MCF 10A (cell line): ENCODE measurements around the gene ARHGEF10L. TPM values are rescaled to one million over a fixed set of nuclear protein-coding genes. Genes with fewer than 3 reads are reported as not detected.

Experiments used
- BruUV-seq: library from RNA; stranded (reverse); fragments of 400-500 nt; replicated peaks from 2 replicates; lab custom pipeline; 2021; lab: Mats Ljungman, UMichigan
- CTCF ChIA-PET: fragments of 300-600 bp; sonication (Branson Sonifier 250); formaldehyde crosslinking; extraction: SDS; loops from one replicate; lab custom pipeline; 2021; ENCODE audit warnings: antibody characterized with exemption, inconsistent platforms; lab: Yijun Ruan, JAX
- POLR2A ChIA-PET: fragments of 300-600, 350-650 bp; sonication (Branson Sonifier 250); formaldehyde crosslinking; extraction: SDS; loops from one replicate; lab custom pipeline; 2020; ENCODE audit warnings: antibody characterized with exemption, inconsistent platforms; lab: Yijun Ruan, JAX
- DNase-seq: peaks from one replicate; pipeline ENCODE4 v3.0.0-alpha.2; 2018; ENCODE audit not compliant: unreplicated experiment
- H3K27ac Mint-ChIP-seq: one replicate; pipeline ENCODE4 v1.8.0; 2022; ENCODE audit warnings: mild to moderate bottlenecking, low read depth, mixed read lengths; ENCODE audit not compliant: unreplicated experiment
- H3K27me3 Mint-ChIP-seq: one replicate; pipeline ENCODE4 v1.8.0; 2022; ENCODE audit warnings: mixed read lengths; ENCODE audit not compliant: insufficient read depth, unreplicated experiment
- H3K36me3 Mint-ChIP-seq: one replicate; pipeline ENCODE4 v1.8.0; 2022; ENCODE audit warnings: mild to moderate bottlenecking, moderate library complexity, mixed read lengths; ENCODE audit not compliant: insufficient read depth, unreplicated experiment
- H3K4me1 Mint-ChIP-seq: one replicate; pipeline ENCODE4 v1.8.0; 2022; ENCODE audit warnings: mixed read lengths; ENCODE audit not compliant: insufficient read depth, unreplicated experiment
- H3K4me3 Mint-ChIP-seq: one replicate; pipeline ENCODE4 v1.8.0; 2022; ENCODE audit warnings: mild to moderate bottlenecking, moderate library complexity, mixed read lengths; ENCODE audit not compliant: unreplicated experiment
- H3K9me3 Mint-ChIP-seq: one replicate; pipeline ENCODE4 v1.8.0; 2022; ENCODE audit warnings: mixed read lengths; ENCODE audit not compliant: unreplicated experiment
- CTCF ChIP-seq: fragments of 200-600 bp; IDR thresholded peaks from one replicate; pipeline ENCODE4 v1.8.0; 2022; ENCODE audit warnings: antibody characterized with exemption, mild to moderate bottlenecking; ENCODE audit not compliant: unreplicated experiment
- intact Hi-C: fragments of 100-400 bp; cut with micrococcal nuclease; formaldehyde crosslinking; loops from 2 replicates; pipeline ENCODE4 v1.14.1; 2022
- total RNA-seq: library from RNA; stranded (reverse); gene quantifications from 2 replicates; pipeline ENCODE4 v1.2.3, GENCODE V29; 2022

Gene ARHGEF10L
- total RNA-seq, 1 experiment from 2014 or later = 5.0 TPM

GRCh38 chr1:17538428-17539117 is 925 bp upstream of the ARHGEF10L start:
- H3K27me3 Mint-ChIP-seq = no peaks in the 10 kb centered on the region
- intact Hi-C loops = no loop called here
- H3K9me3 Mint-ChIP-seq = no peaks in the 10 kb centered on the region
- TF ChIP-seq CTCF = no peak
- no TSS peak for BruUV-seq
- CTCF ChIA-PET = interaction anchor here (1.1 kb wide), 1 partner anchor 44 kb away, joined by 4 read pairs; no protein-coding TSS in a partner anchor
- no peaks in the 10 kb centered on the region for H3K36me3 Mint-ChIP-seq
- H3K4me1 Mint-ChIP-seq = peaks cover 5% of the 10 kb centered on the region
- POLR2A ChIA-PET = no interaction called here
- no peak for DNase-seq
- H3K27ac Mint-ChIP-seq = peak overlapping the region; percentile 54
- peak overlapping the region; percentile 78 for H3K4me3 Mint-ChIP-seq

- BruUV-seq = no TSS peak
- Mint-ChIP-seq H3K4me3 (peak overlapping the region; percentile 78), H3K4me1 (peaks cover 5% of the 10 kb centered on the region), H3K27ac (peak overlapping the region; percentile 54), H3K9me3 (no peaks in the 10 kb centered on the region), H3K36me3 (no peaks in the 10 kb centered on the region), H3K27me3 (no peaks in the 10 kb centered on the region)
- DNase-seq = no peak
- intact Hi-C loops = no loop called here
- ChIA-PET CTCF (interaction anchor here (0.6 to 1.1 kb wide), 2 partner anchors 44 to 71 kb away, joined by 3 to 4 read pairs; no protein-coding TSS in a partner anchor), POLR2A (no interaction called here)
- TF ChIP-seq CTCF = no peak
Observed at GRCh38 chr1:17539118-17539476, 401 bp upstream of the ARHGEF10L start.

- Mint-ChIP-seq H3K36me3 (no peaks in the 10 kb centered on the region), H3K27ac (peak overlapping the region; percentile 94), H3K4me1 (peaks cover 10% of the 10 kb centered on the region), H3K4me3 (peak overlapping the region; percentile 86), H3K27me3 (no peaks in the 10 kb centered on the region), H3K9me3 (no peaks in the 10 kb centered on the region)
- TF ChIP-seq CTCF = no peak
- BruUV-seq = no TSS peak
- intact Hi-C loops = no loop called here
- ChIA-PET POLR2A (interaction anchor here (0.6 to 1.8 kb wide), 3 partner anchors 66 to 99 kb away, joined by 3 to 5 read pairs (median 4); no protein-coding TSS in a partner anchor), CTCF (interaction anchor here (1.2 to 1.8 kb wide), 2 partner anchors 17 to 65 kb away, joined by 5 to 6 read pairs; no protein-coding TSS in a partner anchor)
- DNase-seq = no peak
Observed at GRCh38 chr1:17540255-17541001, 930 bp downstream of the ARHGEF10L start.

- no peak for TF ChIP-seq CTCF
- H3K27me3 Mint-ChIP-seq = no peaks in the 10 kb centered on the region
- no peaks in the 10 kb centered on the region for H3K9me3 Mint-ChIP-seq
- no peak overlapping the region for H3K27ac Mint-ChIP-seq
- DNase-seq = no peak
- no peaks in the 10 kb centered on the region for H3K36me3 Mint-ChIP-seq
- intact Hi-C loops = no loop called here
- no peak overlapping the region for H3K4me3 Mint-ChIP-seq
- H3K4me1 Mint-ChIP-seq = peaks cover 14% of the 10 kb centered on the region
- BruUV-seq = no TSS peak
- CTCF ChIA-PET = no interaction called here
- POLR2A ChIA-PET = no interaction called here
Observed at GRCh38 chr1:17542645-17543044, 3.1 kb downstream of the ARHGEF10L start.
